HG03460 (cell line): ENCODE data around the gene RPS21.
"Not testable (repeated sequence)": the region's sequence is repeated elsewhere in the genome, so short reads cannot be mapped to it uniquely, and the experiment has no call there.

Experiments
- ATAC-seq: cut with Tn5 transposase; IDR thresholded peaks from one replicate; pipeline ENCODE4 v1.9.1; 2021; ENCODE audit not compliant: unreplicated experiment

Gene RPS21

DNA sequence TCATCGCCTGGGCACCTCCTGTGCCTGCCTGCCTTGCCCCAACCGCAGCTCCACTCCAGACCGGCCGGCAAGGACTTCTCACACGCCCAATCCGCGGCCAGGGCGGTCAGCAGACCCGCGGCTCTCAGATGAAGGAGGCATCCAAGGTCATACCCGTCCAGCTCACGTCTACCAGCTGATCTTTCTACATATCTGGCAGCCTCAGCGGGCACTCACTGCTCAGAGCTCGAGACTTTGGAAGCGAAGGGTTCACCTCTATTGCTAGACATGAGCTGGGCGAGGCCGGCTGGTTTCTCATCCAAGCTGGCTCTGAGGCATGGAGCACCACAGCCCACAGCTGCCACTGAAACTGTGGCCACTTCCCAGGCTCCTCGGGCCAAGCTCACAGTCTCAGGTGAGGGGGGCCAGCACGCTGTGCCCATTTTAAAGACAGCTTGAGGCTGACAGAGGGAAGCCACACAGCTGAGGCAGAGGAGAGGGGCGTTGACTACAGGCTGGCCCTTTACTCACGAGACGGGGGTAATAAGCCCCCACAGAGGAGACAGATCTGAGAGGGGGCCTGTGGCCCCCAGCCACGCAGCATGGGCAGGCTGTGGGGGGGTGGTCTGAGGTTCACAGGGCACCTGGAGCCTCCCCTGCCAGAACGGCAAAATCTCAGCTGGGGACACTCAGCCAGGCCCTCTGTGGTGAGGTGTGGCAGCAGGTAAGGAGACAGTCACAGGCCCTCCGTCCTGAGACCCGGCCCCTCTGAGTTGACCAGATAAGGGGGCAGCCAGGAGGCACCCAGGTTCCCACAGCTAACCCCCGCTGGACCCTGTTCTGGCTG lies 21.8 kb upstream of the RPS21 start:
- ATAC-seq: no peak

GRCh38 chr20:62365814-62366369 lies 21.0 kb upstream of the RPS21 start:
- no peak for ATAC-seq

DNA sequence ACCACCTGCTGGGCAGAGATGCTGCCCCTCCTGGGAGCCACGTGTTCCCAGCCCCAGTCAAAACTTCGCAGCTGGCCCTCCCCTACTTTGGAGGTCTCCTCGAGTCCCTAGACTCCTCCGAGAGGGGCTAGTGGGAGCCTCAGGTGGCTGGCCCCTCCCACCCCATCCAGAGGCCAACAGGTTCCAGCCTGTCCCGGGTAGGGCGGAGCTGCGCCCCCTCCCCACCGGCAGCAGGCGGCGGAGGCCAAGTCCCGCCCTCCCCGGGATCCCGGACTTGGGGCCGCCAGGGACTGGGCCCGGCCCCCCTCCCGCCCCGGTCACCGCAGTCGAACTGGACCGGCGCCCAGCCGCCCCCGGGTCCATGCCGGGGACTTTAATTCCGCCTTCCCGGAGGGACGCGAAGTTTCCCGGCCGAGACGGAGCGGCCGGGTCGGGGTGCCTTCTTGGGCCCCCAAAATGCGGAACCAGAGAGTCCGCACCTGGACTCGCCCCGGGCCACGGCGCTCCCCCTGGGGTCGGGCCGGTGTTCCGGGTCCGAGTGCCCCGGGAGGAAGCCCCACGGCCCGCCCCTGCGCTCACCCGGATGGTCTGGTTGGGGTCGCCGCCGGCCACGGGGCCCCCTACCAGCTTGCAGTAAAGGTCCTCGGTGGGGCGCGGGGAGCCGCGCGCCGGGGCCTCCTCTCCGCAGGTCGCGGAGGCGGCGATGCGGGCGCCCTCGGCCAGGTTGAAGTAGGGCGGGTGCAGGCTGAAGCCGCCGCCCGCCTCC lies 20.4 kb upstream of the RPS21 start:
- ATAC-seq: no peak

DNA sequence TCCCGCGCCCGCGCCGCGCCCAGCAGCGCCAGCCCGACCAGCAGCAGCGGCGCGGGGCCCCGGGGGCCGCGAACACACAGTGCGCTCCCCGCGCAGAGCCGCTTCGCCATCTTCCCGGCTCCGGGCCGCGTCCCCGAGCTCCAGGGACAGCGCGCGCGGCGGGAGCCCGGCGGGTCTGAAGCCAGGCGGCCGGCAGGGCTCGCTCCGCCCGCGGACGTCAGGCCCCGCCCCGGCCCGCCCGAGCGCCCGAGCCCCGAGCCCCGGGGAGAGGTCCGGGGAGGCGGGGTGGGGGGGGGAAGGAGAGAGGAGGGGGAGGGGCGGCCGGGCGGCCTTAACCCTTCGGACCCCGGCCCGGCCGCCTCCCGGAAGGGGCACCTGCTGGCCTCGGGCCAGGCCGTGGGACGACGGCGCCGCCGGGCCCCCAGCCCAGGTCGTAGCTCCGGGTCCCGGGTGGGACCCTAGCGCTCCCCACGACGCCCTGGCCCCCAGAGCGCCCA lies 19.7 kb upstream of the RPS21 start, which contains the start of gene LAMA5:
Gene LAMA5, minus strand, starts transcription at position 177 of the 497 bp plus-strand sequence. Its CDS starts 67 bp downstream, at position 110.
- no peak for ATAC-seq

DNA sequence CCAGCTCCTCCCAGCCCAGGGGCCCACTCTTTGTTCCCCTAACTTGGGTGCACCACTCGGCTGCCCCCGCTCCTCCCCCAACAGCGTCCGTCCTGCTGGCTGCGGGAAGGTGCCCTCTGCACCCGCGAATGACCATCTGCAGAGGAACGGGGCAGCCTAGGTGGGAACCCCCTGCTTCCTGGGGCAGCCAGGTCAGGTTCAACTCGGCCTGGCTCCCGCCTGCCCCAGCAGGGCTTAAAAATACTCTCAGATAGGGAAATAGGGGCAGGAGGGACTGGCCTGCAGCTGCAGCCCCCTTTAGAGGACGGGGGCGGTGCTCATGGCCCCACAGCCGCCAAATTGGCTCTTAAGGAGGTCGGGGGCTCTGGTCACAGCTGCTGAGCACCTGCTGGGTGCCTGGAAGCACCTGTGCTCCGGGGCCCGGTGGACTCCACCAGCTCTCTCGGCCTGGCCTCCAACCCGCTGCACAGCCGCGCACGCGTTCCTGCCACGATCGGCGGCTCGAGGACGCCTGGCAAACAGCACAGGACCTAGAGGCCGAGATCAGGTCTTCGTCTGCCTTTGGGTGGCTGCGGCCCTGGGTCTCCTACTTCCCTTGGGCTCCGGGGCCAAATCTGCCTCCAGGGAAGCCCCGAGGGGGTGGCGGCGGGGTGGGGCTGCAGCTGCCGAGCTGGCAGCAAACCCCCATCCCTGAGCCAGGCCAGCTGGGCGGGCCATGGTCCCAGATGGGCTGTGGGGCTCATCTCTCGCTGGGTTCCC lies 19.1 kb upstream of the RPS21 start:
- no peak for ATAC-seq

DNA sequence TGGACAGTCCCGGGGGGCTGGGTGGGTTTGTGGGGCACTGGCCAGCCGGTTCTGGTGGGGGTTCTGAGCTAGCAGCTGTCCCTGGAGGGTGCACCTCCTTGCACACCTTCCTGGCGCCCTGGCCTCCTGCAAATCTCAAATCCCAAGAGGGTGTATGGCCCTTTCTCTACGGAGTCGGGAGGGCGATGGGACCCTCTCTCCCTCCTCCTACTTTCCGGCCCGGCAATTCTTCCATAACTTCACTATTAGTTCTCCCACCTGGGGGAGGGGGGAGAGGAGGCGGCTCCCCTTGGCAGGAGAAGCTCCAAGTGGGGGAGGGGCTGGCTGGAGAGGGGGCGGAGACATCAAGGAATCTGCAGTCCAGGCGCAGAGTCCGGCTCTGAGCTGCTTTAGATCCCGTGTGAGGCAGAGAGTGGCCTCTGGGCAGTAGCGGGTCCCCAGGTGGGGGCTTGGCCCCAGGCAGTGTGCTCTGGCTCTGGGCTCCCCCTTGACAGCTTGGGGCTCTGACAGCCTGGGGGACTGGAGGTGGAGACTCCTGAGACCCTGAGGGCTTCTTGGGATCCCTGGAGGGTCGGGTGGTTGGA lies 18.4 kb upstream of the RPS21 start:
- no peak for ATAC-seq

DNA sequence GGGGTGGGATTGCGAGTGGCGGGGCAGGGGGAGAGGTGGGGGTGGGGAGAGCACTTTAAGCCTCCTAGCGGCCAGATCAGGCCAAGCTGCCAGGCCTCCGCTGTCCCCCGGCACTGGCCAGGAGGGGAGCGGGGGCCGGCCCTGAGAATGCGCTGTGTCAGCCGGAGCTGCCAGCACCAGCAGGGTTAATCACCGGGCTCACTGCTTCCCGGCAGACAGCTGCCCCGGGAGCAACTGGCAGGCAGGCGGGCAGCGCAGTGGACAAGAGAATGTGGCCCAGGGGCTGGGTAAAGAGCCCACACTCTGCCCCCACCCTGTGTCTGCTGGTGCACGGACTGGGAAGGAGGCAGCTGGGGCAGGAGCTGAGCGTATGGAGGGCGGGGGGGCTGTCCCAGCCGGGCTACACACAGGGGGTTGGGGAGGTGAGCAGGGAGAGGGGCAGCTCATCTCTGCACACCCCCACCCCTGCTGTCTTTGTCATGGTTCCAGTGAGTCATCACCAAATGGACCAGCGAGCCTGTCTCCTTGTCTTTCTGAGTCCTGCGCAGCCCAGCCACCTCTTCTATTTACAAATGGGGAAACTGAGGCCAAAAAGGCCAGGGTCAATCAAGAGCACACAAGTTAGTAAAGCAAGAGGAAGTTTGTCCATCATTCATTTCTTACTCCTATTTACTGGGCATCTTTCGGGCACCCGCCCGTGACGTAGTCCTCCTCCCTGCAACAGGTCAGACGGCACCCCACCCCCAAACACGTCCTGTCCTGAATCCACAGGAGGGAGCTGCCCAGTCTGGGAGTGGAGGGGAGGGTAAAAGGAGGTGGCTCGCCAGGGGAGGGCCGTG lies 17.7 kb upstream of the RPS21 start:
- no peak for ATAC-seq

- ATAC-seq: no peak
Observed at GRCh38 chr20:62369815-62370114, 17.1 kb upstream of the RPS21 start.

DNA sequence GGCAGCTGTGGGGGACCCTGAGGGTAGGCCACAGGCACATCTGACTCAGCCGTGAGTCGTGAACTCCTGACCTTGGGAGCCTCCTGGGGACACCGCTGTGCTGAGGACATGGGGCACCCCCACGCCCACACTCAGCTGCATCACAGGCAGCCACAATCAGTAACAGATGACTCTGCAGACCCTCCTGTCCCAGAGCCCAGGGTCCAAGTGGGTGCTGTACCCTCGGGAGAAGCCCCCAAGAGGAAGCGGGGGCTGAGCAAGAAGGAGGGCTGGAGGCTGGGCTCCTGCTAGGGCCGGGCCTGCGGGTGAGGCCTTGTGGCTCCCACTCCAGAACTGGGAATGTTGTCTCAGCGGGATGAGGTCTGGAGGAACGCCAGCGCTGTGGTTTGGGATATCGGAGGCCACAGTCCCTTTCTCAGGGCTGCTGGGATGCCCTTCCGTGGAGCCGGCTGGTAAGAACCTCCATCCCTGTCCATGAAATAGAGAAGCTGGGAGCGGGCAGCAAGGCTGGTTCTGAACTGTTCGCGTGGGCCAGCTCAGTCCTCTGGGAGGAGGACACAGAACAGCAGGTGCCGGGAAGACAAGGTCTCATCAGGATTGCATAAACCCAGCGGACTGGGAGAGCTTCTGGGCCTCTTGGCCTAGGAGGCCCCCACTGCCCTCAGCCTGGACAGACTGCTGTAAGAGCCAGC lies 16.6 kb upstream of the RPS21 start:
- no peak for ATAC-seq

DNA sequence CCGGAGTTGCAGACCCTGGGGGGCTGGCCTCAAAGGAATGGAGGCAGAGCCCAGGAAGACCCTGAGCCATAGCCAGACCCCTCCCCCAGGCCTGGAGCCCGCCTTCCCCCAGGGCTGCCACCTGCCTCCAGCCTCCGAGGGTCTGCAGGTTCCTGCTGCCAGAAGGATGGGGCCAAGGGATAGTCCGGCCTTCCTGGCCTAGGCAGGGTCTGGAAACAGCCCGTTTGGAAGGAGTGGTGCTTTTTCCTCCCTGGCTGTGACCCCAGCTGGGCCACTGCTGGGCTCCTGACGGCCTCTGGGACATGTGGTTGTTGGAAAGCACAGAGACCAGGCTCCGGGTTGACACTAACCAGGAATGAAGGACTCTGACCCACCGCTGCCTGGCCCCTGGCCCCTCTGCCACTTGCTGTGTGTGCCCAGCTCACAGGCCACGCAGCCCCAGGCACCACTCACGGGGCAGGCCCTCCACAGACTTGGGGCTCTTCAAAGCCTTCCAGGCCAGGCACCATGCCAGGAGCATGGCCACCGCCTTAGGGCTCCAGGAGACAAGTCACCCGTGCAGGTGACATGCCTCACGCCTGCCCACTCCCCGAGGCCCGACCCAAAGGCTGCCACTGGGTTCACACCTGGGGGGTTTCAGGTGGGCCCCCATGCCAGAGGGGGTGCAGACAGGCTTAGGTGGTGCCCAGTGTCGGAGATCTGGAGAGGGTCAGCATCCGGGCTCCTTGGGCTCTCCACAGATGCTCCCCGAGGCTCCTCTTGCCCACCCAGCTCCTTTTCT lies 15.9 kb upstream of the RPS21 start:
- ATAC-seq: no peak

- ATAC-seq: no peak
Observed at GRCh38 chr20:62371588-62372041, 15.3 kb upstream of the RPS21 start.

DNA sequence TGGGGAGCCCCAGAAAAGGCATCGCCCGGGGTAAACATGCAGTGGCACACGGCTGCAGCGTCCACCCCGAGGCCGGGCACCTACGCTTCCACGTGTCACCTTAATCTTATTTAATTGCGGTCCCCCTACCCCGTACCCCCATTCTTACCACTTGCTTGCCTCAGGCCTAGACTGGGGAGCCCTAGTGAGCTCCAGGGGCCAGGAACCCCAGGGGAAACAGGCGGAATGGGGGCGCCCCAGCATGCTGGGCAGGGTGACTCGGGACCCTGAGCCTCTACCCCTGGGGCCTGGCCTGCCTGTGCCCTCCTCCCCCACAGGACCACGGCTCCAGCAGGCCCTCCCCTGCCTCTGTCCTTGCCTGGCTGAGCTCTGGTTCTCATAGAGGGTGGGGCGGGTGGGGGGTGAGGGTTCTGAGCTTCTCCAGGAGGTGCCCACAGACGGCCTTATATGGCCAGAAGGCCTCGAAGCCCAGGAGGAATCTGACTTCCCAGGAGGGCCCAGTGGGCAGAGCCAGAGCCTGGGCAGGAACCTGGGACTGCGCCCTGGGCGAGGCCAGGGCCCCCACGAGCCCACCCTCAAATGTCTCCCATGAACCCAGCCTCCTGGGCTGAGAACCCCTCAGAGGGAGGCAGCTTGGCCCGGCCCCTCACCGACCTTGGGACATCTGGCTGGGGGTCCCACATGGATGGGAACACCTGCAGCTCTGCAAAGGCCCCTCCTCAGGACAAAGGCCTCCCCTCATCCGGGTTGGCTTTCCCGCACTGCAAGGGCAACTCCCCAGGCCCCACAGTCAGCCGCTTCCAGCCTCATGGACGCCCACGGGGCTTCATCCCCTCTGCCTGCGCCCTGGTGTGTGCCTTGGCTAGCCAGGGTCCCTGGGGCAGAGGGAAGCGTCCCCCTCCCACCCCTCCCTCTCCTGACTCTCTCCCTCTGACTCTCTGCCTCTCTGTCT lies 14.6 kb upstream of the RPS21 start:
- no peak for ATAC-seq

- not testable (repeated sequence) for ATAC-seq
Observed at GRCh38 chr20:62373631-62374179, 13.2 kb upstream of the RPS21 start.

GRCh38 chr20:62374331-62375152 lies 12.4 kb upstream of the RPS21 start:
- no peak for ATAC-seq

DNA sequence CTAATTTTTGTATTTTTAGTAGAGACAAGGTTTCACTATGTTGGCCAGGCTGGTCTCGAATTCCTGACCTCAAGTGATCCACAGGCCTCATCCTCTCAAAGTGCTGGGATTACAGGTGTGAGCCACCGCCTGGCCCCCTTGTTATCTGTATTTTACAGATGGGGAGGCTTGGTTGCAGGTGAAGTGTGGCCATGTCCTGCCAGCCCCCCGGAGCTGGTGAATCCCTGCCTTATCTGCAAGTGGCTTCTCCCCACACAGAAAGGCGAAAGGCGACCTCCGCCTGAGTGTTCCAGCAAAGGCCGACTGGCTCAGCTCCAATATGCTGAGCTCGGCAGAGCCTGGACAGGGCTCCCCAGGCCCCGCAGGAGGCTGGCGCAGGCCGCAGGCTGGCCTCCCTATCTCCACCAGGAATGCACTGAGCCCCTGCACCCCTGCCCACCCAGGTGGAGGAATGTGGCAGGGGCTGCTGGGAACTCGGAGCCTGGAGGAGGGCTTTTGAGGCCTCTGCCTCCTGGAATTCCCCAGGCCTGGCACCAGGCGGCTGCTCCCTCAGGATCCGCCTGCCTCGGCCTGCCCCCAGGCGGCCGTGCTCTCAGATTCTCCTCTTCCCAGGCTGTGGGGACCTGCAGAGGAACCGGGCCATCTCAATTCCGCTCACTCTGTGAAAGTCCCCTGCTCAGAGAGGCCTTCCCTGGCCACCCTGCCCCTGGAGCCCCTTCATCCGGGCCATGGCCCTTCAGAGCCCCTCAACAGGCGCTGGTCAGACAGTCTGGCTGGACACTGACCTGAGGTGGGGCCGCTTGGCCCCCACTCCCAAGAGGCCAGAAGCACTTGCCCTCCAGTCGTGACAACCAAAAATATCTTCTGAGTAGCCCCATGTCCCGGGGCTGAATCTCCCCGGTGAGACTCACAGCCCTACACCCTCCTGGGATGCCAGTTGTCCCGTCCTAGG lies 10.5 kb upstream of the RPS21 start:
- no peak for ATAC-seq
